Thyroid gland (tissue), 4 donors: ENCODE measurements around the gene C19orf12.

ENCODE experiments used
- POLR2A ChIP-seq, 2 donors: fragments of 450-650 bp; IDR thresholded peaks; one replicate each; pipeline ENCODE4 v1.6.1; 2017; ENCODE audit warnings: antibody characterized with exemption in 2 of 2, mild to moderate bottlenecking in 2 of 2, moderate library complexity in 1 of 2
- TF ChIP-seq, protein P1 (sequence below), 6 experiments: fragments of 200-600 bp in 3 of 6; fragments of 450-650 bp in 3 of 6; sonication (generic) in 3 of 6; IDR thresholded peaks; one replicate each; pipeline ENCODE4 v1.5.1; 2016 to 2019; ENCODE audit warnings: antibody characterized with exemption in 6 of 6, mild to moderate bottlenecking in 2 of 6, inconsistent platforms in 1 of 6, moderate library complexity in 1 of 6

DNA sequence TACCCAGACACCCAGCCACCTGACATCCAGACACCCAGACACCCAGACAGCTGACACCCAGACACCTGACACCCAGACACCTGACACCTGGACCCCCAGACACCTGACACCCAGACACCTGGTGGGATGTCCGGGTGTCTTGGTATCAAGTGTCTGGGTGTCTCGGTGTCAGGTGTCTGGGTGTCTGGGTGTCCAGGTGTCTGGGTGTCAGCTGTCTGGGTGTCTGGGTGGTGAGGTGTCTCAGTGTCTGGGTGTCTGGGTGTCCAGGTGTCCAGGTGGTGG lies 18.6 kb downstream of the C19orf12 start:
- TF ChIP-seq, protein P1, sequence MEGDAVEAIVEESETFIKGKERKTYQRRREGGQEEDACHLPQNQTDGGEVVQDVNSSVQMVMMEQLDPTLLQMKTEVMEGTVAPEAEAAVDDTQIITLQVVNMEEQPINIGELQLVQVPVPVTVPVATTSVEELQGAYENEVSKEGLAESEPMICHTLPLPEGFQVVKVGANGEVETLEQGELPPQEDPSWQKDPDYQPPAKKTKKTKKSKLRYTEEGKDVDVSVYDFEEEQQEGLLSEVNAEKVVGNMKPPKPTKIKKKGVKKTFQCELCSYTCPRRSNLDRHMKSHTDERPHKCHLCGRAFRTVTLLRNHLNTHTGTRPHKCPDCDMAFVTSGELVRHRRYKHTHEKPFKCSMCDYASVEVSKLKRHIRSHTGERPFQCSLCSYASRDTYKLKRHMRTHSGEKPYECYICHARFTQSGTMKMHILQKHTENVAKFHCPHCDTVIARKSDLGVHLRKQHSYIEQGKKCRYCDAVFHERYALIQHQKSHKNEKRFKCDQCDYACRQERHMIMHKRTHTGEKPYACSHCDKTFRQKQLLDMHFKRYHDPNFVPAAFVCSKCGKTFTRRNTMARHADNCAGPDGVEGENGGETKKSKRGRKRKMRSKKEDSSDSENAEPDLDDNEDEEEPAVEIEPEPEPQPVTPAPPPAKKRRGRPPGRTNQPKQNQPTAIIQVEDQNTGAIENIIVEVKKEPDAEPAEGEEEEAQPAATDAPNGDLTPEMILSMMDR (IDR thresholded peaks at IDR 0.05), result no peak
- TF ChIP-seq POLR2A (IDR thresholded peaks at IDR 0.05), result no peak
